ENCODE results near the gene PSD4. TPM values are rescaled to one million over a fixed set of nuclear protein-coding genes. Genes with fewer than 3 reads are reported as not detected.
A peak's percentile ranks its signal among the peaks of the same experiment; 100 is the strongest.

Gene PSD4
- total and polyA plus RNA-seq, 3 experiments from 2014 or later, result 42.1 to 193 (median 192) TPM

- no peak overlapping the region for H3K27ac ChIP-seq (ENCODE audit: low read depth, low read length)
These were observed 53.9 kb downstream of the PSD4 start for GRCh38 chr2:113227698-113228097.

DNA sequence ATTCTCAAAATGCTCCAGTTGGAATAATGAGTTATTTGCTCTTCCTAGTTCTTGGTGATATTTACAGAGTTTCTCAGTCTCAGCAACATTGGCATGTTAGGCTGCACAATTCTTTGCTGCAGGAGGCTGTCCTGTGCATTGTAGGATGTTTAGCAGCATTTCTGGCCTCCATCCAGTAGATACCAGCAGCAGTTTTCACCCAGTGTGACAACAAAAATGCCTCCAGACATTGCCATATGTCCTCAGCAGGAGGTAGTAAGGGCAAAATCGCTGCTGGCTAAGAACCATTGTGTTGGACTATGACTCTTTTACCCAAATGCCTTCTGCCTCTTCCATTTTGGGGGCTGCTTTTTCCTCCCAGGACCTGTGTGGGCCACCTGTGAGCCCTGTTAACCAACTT is 54.6 kb downstream of the PSD4 start:
- H3K27ac Mint-ChIP-seq, result peak overlapping the region in 1 of 8 donors; percentile 91
- H3K36me3 Mint-ChIP-seq, result no peaks in the 10 kb centered on the region
- no peaks in the 10 kb centered on the region for H3K9me3 Mint-ChIP-seq
- POLR2A ChIA-PET, result no interaction called here
- no peaks in the 10 kb centered on the region for H3K27me3 ChIP-seq (ENCODE audit: insufficient read depth, low read length, poor library complexity, severe bottlenecking)
- no peaks in the 10 kb centered on the region for H3K4me1 ChIP-seq (ENCODE audit: insufficient read depth, low read length)
- H3K4me3 Mint-ChIP-seq, result no peak overlapping the region
- CTCF ChIA-PET, result no interaction called here
- H3K4me1 Mint-ChIP-seq, result peaks cover 3 to 13% (median 12%) of the 10 kb centered on the region in 3 donors
- no peaks in the 10 kb centered on the region for H3K36me3 ChIP-seq (ENCODE audit: insufficient read depth, low read length)
- no peak for DNase-seq
- no peak overlapping the region for H3K27ac ChIP-seq (ENCODE audit: low read depth, low read length)
- no peak overlapping the region for H3K4me3 ChIP-seq (ENCODE audit: low read length)
- H3K9me3 ChIP-seq (ENCODE audit: low read length), result no peaks in the 10 kb centered on the region
- no peaks in the 10 kb centered on the region for H3K27me3 Mint-ChIP-seq

More at GRCh38 chr2:113227698-113228097, 53.9 kb downstream of the PSD4 start:
- no peak for DNase-seq
- ChIA-PET CTCF (interaction anchor here (1.1 to 1.2 kb wide), 2 partner anchors 24 to 89 kb away, joined by 3 read pairs; no protein-coding TSS in a partner anchor), POLR2A (no interaction called here)
- H3K27ac Mint-ChIP-seq, result peak overlapping the region in 1 of 8 donors; percentile 91
- no peaks in the 10 kb centered on the region for H3K9me3 Mint-ChIP-seq
- no peaks in the 10 kb centered on the region for H3K4me1 ChIP-seq (ENCODE audit: insufficient read depth, low read length)
- H3K27me3 Mint-ChIP-seq, result no peaks in the 10 kb centered on the region
- no peaks in the 10 kb centered on the region for H3K27me3 ChIP-seq (ENCODE audit: insufficient read depth, low read length, poor library complexity, severe bottlenecking)
- H3K36me3 Mint-ChIP-seq, result no peaks in the 10 kb centered on the region
- no peaks in the 10 kb centered on the region for H3K9me3 ChIP-seq (ENCODE audit: low read length)
- no peak overlapping the region for H3K4me3 Mint-ChIP-seq
- H3K4me3 ChIP-seq (ENCODE audit: low read length), result no peak overlapping the region
- peaks cover 3 to 13% (median 12%) of the 10 kb centered on the region in 3 donors for H3K4me1 Mint-ChIP-seq
- H3K36me3 ChIP-seq (ENCODE audit: insufficient read depth, low read length), result no peaks in the 10 kb centered on the region

GRCh38 chr2:113228991-113229716 is 55.4 kb downstream of the PSD4 start:
- no peak overlapping the region for H3K27ac ChIP-seq (ENCODE audit: low read depth, low read length)
- peaks cover 3 to 13% (median 12%) of the 10 kb centered on the region in 3 donors for H3K4me1 Mint-ChIP-seq
- H3K9me3 Mint-ChIP-seq, result no peaks in the 10 kb centered on the region
- H3K27ac Mint-ChIP-seq, result peak overlapping the region in 1 of 8 donors; percentile 50
- no peak overlapping the region for H3K4me3 Mint-ChIP-seq
- ChIA-PET CTCF (interaction anchor here (1.4 to 2.4 kb wide), 2 partner anchors 8 to 25 kb away, joined by 3 to 9 read pairs; no protein-coding TSS in a partner anchor), POLR2A (no interaction called here)
- no peak for DNase-seq
- no peaks in the 10 kb centered on the region for H3K36me3 Mint-ChIP-seq
- H3K27me3 Mint-ChIP-seq, result no peaks in the 10 kb centered on the region
- H3K4me3 ChIP-seq (ENCODE audit: low read length), result no peak overlapping the region
- H3K9me3 ChIP-seq (ENCODE audit: low read length), result no peaks in the 10 kb centered on the region
- no peaks in the 10 kb centered on the region for H3K4me1 ChIP-seq (ENCODE audit: insufficient read depth, low read length)
- H3K27me3 ChIP-seq (ENCODE audit: insufficient read depth, low read length, poor library complexity, severe bottlenecking), result no peaks in the 10 kb centered on the region
- no peaks in the 10 kb centered on the region for H3K36me3 ChIP-seq (ENCODE audit: insufficient read depth, low read length)

- no peaks in the 10 kb centered on the region for H3K9me3 ChIP-seq (ENCODE audit: low read length)
- H3K4me3 Mint-ChIP-seq, result no peak overlapping the region
- CTCF ChIA-PET, result interaction anchor here (1.3 to 12.0 kb wide), 4 partner anchors 8 to 26 kb away, joined by 3 to 90 read pairs (median 6); no protein-coding TSS in a partner anchor
- peak overlapping the region in 1 of 8 donors; percentile 50 for H3K27ac Mint-ChIP-seq
- H3K27me3 ChIP-seq (ENCODE audit: insufficient read depth, low read length, poor library complexity, severe bottlenecking), result no peaks in the 10 kb centered on the region
- no peak overlapping the region for H3K4me3 ChIP-seq (ENCODE audit: low read length)
- no peaks in the 10 kb centered on the region for H3K36me3 Mint-ChIP-seq
- no peaks in the 10 kb centered on the region for H3K27me3 Mint-ChIP-seq
- no peak overlapping the region for H3K27ac ChIP-seq (ENCODE audit: low read depth, low read length)
- no peaks in the 10 kb centered on the region for H3K36me3 ChIP-seq (ENCODE audit: insufficient read depth, low read length)
- no peaks in the 10 kb centered on the region for H3K4me1 ChIP-seq (ENCODE audit: insufficient read depth, low read length)
- DNase-seq, result no peak
- POLR2A ChIA-PET, result no interaction called here
- H3K4me1 Mint-ChIP-seq, result peaks cover 3 to 14% (median 12%) of the 10 kb centered on the region in 3 donors
- H3K9me3 Mint-ChIP-seq, result no peaks in the 10 kb centered on the region
These were observed 56.0 kb downstream of the PSD4 start for GRCh38 chr2:113229795-113230194.

DNA sequence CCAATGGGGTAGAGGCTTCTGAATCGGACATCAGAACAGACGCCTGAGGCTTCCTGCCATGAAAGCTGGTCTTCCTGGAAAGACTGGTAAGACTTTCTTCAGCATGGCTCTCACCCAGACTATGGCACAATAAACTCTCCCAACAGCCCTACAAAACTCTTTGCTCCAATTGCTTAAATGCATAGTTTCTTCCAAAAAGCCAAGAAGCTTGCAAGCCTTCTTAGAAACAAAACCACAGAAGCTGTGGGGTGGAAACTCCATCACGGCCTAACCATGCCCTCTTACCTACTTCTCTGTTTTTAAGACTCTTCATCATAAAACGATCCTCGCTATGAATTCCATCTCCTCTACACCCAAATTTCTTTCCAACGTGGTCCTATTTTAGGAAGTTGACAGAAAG is 56.8 kb downstream of the PSD4 start:
- no peaks in the 10 kb centered on the region for H3K27me3 ChIP-seq (ENCODE audit: insufficient read depth, low read length, poor library complexity, severe bottlenecking)
- no peaks in the 10 kb centered on the region for H3K9me3 Mint-ChIP-seq
- H3K4me1 ChIP-seq (ENCODE audit: insufficient read depth, low read length), result no peaks in the 10 kb centered on the region
- no peak for DNase-seq
- H3K36me3 Mint-ChIP-seq, result peaks cover 0 to 3% (median 0%) of the 10 kb centered on the region in 3 donors
- H3K27ac ChIP-seq (ENCODE audit: low read depth, low read length), result no peak overlapping the region
- H3K4me1 Mint-ChIP-seq, result peaks cover 5 to 22% (median 12%) of the 10 kb centered on the region in 3 donors
- CTCF ChIA-PET, result interaction anchor here (0.8 to 12.0 kb wide), 6 partner anchors 9 to 210 kb away, joined by 3 to 90 read pairs (median 4); no protein-coding TSS in a partner anchor
- no peaks in the 10 kb centered on the region for H3K36me3 ChIP-seq (ENCODE audit: insufficient read depth, low read length)
- H3K9me3 ChIP-seq (ENCODE audit: low read length), result no peaks in the 10 kb centered on the region
- H3K4me3 ChIP-seq (ENCODE audit: low read length), result no peak overlapping the region
- POLR2A ChIA-PET, result no interaction called here
- no peak overlapping the region for H3K4me3 Mint-ChIP-seq
- H3K27me3 Mint-ChIP-seq, result no peaks in the 10 kb centered on the region
- peak overlapping the region in 1 of 8 donors; percentile 36 for H3K27ac Mint-ChIP-seq

DNA sequence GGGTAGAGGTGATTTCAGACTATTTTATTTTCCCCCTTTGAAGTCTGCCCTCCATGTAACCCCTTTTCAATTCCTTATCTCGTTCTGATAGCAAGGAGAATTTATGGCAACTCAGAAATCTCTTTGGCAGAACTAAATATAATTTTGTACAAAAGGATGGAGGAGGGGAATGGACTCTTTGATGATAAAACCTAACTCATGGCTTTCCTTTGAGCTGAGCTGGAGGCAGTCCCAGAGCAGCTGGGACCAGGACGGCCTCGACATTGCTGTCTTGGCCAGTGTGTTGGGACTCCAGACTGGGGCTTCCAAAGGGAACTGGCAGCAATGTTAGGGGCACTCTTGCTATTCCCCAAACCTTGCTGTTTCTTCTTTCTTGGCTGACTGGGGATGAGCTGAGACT is 57.3 kb downstream of the PSD4 start:
- Mint-ChIP-seq H3K4me3 (no peak overlapping the region), H3K4me1 (peaks cover 5 to 23% (median 12%) of the 10 kb centered on the region in 3 donors), H3K9me3 (no peaks in the 10 kb centered on the region), H3K36me3 (peaks cover 0 to 4% (median 0%) of the 10 kb centered on the region in 3 donors), H3K27ac (no peak overlapping the region), H3K27me3 (no peaks in the 10 kb centered on the region)
- no peak overlapping the region for H3K27ac ChIP-seq (ENCODE audit: low read depth, low read length)
- no peak overlapping the region for H3K4me3 ChIP-seq (ENCODE audit: low read length)
- H3K9me3 ChIP-seq (ENCODE audit: low read length), result no peaks in the 10 kb centered on the region
- no peaks in the 10 kb centered on the region for H3K27me3 ChIP-seq (ENCODE audit: insufficient read depth, low read length, poor library complexity, severe bottlenecking)
- no peak for DNase-seq
- no peaks in the 10 kb centered on the region for H3K4me1 ChIP-seq (ENCODE audit: insufficient read depth, low read length)
- POLR2A ChIA-PET, result no interaction called here
- no peaks in the 10 kb centered on the region for H3K36me3 ChIP-seq (ENCODE audit: insufficient read depth, low read length)
- CTCF ChIA-PET, result interaction anchor here (0.8 to 12.0 kb wide), 6 partner anchors 9 to 209 kb away, joined by 3 to 90 read pairs (median 4); no protein-coding TSS in a partner anchor

DNA sequence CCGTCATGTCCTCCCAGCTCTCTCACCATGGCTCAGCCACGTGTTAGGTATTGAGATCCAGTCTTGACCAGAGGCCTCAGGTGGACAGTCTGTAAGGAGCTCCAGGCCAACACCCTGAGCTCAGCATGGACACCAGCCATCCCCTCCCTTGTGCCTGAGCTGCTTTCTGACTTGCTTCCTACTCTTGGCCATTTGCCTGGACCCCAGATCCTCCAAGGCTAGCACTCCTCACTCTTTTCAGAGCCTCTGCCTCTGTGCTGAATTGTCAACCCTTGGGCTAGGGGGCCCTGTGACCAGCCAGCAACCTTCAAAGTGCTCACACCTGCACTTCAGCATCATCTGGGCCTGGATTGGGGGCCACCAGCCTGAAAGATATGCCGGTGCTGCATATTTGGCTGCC is 58.4 kb downstream of the PSD4 start:
- peaks cover 12 to 31% (median 12%) of the 10 kb centered on the region in 3 donors for H3K4me1 Mint-ChIP-seq
- H3K4me3 ChIP-seq (ENCODE audit: low read length), result no peak overlapping the region
- H3K4me1 ChIP-seq (ENCODE audit: insufficient read depth, low read length), result no peaks in the 10 kb centered on the region
- no peaks in the 10 kb centered on the region for H3K9me3 ChIP-seq (ENCODE audit: low read length)
- POLR2A ChIA-PET, result no interaction called here
- H3K27me3 Mint-ChIP-seq, result no peaks in the 10 kb centered on the region
- no peak overlapping the region for H3K27ac Mint-ChIP-seq
- CTCF ChIA-PET, result interaction anchor here (1.0 to 12.0 kb wide), 3 partner anchors 16 to 94 kb away, joined by 3 to 90 read pairs (median 5); no protein-coding TSS in a partner anchor
- H3K27me3 ChIP-seq (ENCODE audit: insufficient read depth, low read length, poor library complexity, severe bottlenecking), result no peaks in the 10 kb centered on the region
- H3K36me3 Mint-ChIP-seq, result peaks cover 0 to 10% (median 0%) of the 10 kb centered on the region in 3 donors
- no peaks in the 10 kb centered on the region for H3K36me3 ChIP-seq (ENCODE audit: insufficient read depth, low read length)
- no peak overlapping the region for H3K4me3 Mint-ChIP-seq
- DNase-seq, result no peak
- H3K9me3 Mint-ChIP-seq, result no peaks in the 10 kb centered on the region
- no peak overlapping the region for H3K27ac ChIP-seq (ENCODE audit: low read depth, low read length)

GRCh38 chr2:113232740-113233139 is 59.0 kb downstream of the PSD4 start:
- H3K9me3 ChIP-seq (ENCODE audit: low read length), result no peaks in the 10 kb centered on the region
- Mint-ChIP-seq H3K9me3 (no peaks in the 10 kb centered on the region), H3K36me3 (peaks cover 0 to 17% (median 0%) of the 10 kb centered on the region in 3 donors), H3K4me1 (peaks cover 11 to 36% (median 17%) of the 10 kb centered on the region in 3 donors), H3K27me3 (no peaks in the 10 kb centered on the region), H3K27ac (peak overlapping the region in 1 of 8 donors; percentile 44), H3K4me3 (no peak overlapping the region)
- ChIA-PET CTCF (interaction anchor here (1.0 to 12.0 kb wide), 3 partner anchors 16 to 94 kb away, joined by 3 to 90 read pairs (median 5); no protein-coding TSS in a partner anchor), POLR2A (no interaction called here)
- no peaks in the 10 kb centered on the region for H3K36me3 ChIP-seq (ENCODE audit: insufficient read depth, low read length)
- no peak overlapping the region for H3K27ac ChIP-seq (ENCODE audit: low read depth, low read length)
- DNase-seq, result no peak
- H3K4me3 ChIP-seq (ENCODE audit: low read length), result no peak overlapping the region
- H3K27me3 ChIP-seq (ENCODE audit: insufficient read depth, low read length, poor library complexity, severe bottlenecking), result no peaks in the 10 kb centered on the region
- H3K4me1 ChIP-seq (ENCODE audit: insufficient read depth, low read length), result no peaks in the 10 kb centered on the region

Data from CD8-positive, alpha-beta memory T cell (primary cell).